Upper lobe of left lung (tissue), 6 donors: ENCODE results near the gene ABCA7. TPM values are rescaled to one million over a fixed set of nuclear protein-coding genes. Genes with fewer than 3 reads are reported as not detected.

Experiments used
- ATAC-seq, 2 donors: fragments of 200-7000 bp; cut with Tn5 transposase; one replicate each; pipeline ENCODE4 v1.9.1; 2022; ENCODE audit warnings: mild to moderate bottlenecking in 2 of 2, moderate library complexity in 2 of 2; ENCODE audit not compliant: low FRiP score in 2 of 2
- DNase-seq, 2 donors: peaks; one replicate each; pipeline ENCODE4 v3.0.0-alpha.2; 2019 to 2020
- H3K27ac ChIP-seq, 4 donors: fragments of 200-600 bp; sonication (generic); one replicate each; pipeline ENCODE4 v1.5.1; 2016 to 2019
- H3K27me3 ChIP-seq, 4 donors: fragments of 200-600 bp; sonication (generic); one replicate each; pipeline ENCODE4 v1.5.1; 2017 to 2019
- H3K36me3 ChIP-seq, 4 donors: fragments of 200-600 bp; sonication (generic); one replicate each; pipeline ENCODE4 v1.5.1; 2016 to 2019
- H3K4me1 ChIP-seq, 4 donors: fragments of 200-600 bp; sonication (generic); one replicate each; pipeline ENCODE4 v1.5.1; 2018 to 2019
- H3K4me3 ChIP-seq, 4 donors: fragments of 200-600 bp; sonication (generic); one replicate each; pipeline ENCODE4 v1.5.1; 2017 to 2019; ENCODE audit warnings: mild to moderate bottlenecking in 2 of 4, moderate library complexity in 1 of 4
- H3K9me3 ChIP-seq, 4 donors: fragments of 200-600 bp; sonication (generic); one replicate each; pipeline ENCODE4 v1.5.1; 2018 to 2019
- CTCF ChIP-seq, 6 experiments: fragments of 450-650 bp in 4 of 6; fragments of 200-600 bp in 2 of 6; sonication (generic) in 2 of 6; IDR thresholded peaks; one replicate each; pipeline ENCODE4 v1.5.1; 2016 to 2019; ENCODE audit warnings: antibody characterized with exemption in 6 of 6
- EP300 ChIP-seq, 4 donors: sonication (generic); formaldehyde crosslinking; IDR thresholded peaks; one replicate each; pipeline ENCODE4 v1.5.1; 2017; ENCODE audit warnings: antibody characterized with exemption in 4 of 4, control low read depth in 2 of 4
- POLR2A ChIP-seq, 4 donors: fragments of 450-650 bp; IDR thresholded peaks; one replicate each; pipeline ENCODE4 v1.5.1; 2016 to 2017; ENCODE audit warnings: antibody characterized with exemption in 4 of 4, mild to moderate bottlenecking in 2 of 4
- POLR2AphosphoS5 ChIP-seq, 2 donors: sonication (generic); formaldehyde crosslinking; IDR thresholded peaks; one replicate each; pipeline ENCODE4 v1.5.1; 2017; ENCODE audit warnings: antibody characterized with exemption in 2 of 2
- WGBS, 2 donors: methylation state at CpG; one replicate each; pipeline ENCODE4 v1.1.5; 2017 to 2018; 5-methylcytosine and 5-hydroxymethylcytosine counted together
- total RNA-seq, 6 donors: library from RNA; depleted of rRNA in 4 of 6; stranded (reverse); fragments of >200 nt in 4 of 6; gene quantifications; one replicate each; pipeline versions ENCODE4 v1.1.0 to v1.2.1, GENCODE V29; 2016 to 2021
- donor health status: DM: no; HTN: no; CAD: no; lungs with moderate emphysema.
- donor health status: DM: no; HTN: yes; CAD: no; lungs with severe emphysema.

ABCA7 gene
- total RNA-seq, 6 donors from 2014 or later, result 34.1 to 224 (median 58.2) TPM

DNA sequence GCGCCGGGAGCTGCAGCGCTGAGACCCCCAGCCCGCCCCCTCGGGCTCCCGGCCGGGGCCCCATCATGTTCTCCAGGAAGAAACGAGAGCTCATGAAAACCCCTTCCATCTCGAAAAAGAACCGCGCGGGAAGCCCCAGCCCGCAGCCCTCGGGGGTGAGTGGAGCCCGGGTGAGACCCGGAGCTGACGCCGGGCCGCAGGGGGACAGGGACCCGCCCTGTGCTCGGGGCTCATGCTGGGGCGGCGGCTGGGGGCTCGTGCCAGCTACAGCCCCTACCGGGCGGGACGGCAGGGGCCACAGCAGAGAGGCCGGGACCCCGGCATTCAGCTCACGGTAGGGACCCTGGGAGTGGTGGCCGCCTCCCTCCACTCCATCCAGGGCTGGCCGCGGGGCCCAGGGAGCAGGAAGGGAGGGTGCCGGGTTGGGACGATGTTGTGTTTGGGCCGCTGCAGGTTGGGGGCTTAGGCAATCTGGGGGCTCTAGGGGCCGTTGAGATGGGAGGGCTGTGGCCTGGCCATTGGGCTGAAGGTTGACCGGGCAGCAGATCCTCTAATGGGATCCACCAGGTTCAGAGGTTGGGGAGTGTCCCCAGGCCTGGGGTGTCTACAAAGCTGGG lies 27.5 kb downstream of the ABCA7 start:
- DNase-seq (peak in 1 of 2 donors; percentile 87), ATAC-seq (no peak)
- peaks cover 64 to 93% (median 72%) of the 10 kb centered on the region in 4 donors for H3K4me1 ChIP-seq
- H3K27me3 ChIP-seq, result peaks cover 0 to 9% (median 0%) of the 10 kb centered on the region in 4 donors
- peak overlapping the region; percentile 48 to 75 (median 62) for H3K4me3 ChIP-seq
- TF ChIP-seq POLR2AphosphoS5 (IDR thresholded peaks at IDR 0.05) (no peak), CTCF (IDR thresholded peaks at IDR 0.05) (no peak), EP300 (IDR thresholded peaks at IDR 0.05) (no peak), POLR2A (IDR thresholded peaks at IDR 0.05) (no peak)
- WGBS, 2 donors, result 1 to 17% methylated on average over 2 to 31 of the region's 38 CpGs
- peak overlapping the region; percentile 80 to 96 (median 90) for H3K27ac ChIP-seq
- peaks cover 0 to 10% (median 3%) of the 10 kb centered on the region in 4 donors for H3K36me3 ChIP-seq
- no peaks in the 10 kb centered on the region for H3K9me3 ChIP-seq

- WGBS, 2 donors, result 35 to 49% methylated on average over 25 to 41 of the region's 45 CpGs
- peak overlapping the region; percentile 48 to 75 (median 62) for H3K4me3 ChIP-seq
- H3K4me1 ChIP-seq, result peaks cover 64 to 100% (median 72%) of the 10 kb centered on the region in 4 donors
- peak overlapping the region; percentile 80 to 96 (median 90) for H3K27ac ChIP-seq
- no peaks in the 10 kb centered on the region for H3K9me3 ChIP-seq
- H3K36me3 ChIP-seq, result peaks cover 0 to 16% (median 7%) of the 10 kb centered on the region in 4 donors
- peak in 1 of 2 donors; percentile 31 for TF ChIP-seq POLR2AphosphoS5 (IDR thresholded peaks at IDR 0.05)
- TF ChIP-seq EP300 (IDR thresholded peaks at IDR 0.05), result no peak
- TF ChIP-seq POLR2A (IDR thresholded peaks at IDR 0.05), result no peak
- TF ChIP-seq CTCF (IDR thresholded peaks at IDR 0.05), result no peak
- DNase-seq (peak; percentile 64 to 91), ATAC-seq (peak in 1 of 2 donors; percentile 42)
- H3K27me3 ChIP-seq, result peaks cover 0 to 9% (median 0%) of the 10 kb centered on the region in 4 donors
These were observed 28.4 kb downstream of the ABCA7 start for GRCh38 chr19:1068009-1069001.

DNA sequence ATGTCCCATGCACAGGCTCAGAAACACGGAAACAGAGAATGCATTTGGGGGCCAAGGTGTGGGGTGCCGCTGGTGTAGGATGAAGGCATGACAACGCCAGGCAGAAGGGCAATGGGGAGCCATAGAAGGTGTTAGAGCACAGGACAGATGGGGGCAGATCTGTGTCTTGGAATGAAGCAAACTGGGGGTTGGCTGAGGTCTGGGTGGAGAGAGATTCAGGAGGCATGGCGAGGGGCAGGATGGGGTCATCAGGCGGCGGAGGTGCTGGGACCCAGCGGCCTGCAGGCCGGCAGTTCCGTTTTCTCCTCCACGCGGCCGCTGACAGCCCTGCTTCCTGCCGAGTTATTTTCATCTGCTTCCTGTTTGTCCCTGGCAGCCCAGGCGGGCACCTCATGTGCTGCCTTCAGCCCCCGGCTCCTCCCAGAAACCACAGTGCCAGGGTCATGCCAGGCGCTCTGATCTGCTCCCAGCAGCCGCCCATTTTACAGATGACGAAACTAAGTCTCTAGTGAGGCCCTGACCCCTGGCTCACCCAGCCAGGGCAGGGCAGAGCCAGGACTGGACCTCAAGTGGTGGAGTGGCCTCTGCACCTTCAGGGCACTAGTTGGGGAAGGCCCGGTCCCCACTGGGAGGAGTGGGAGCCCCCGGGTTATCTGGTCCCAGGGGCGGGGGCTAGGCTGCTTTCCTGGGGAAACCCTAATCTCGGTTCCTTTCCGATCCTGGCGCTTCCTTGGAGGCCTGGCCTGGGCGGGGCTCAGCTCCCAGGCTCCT lies 29.3 kb downstream of the ABCA7 start:
- peak in 2 of 4 donors; percentile 27 to 50 for TF ChIP-seq EP300 (IDR thresholded peaks at IDR 0.05)
- TF ChIP-seq POLR2A (IDR thresholded peaks at IDR 0.05), result peak in 1 of 4 donors; percentile 10
- peak; percentile 69 to 77 for TF ChIP-seq POLR2AphosphoS5 (IDR thresholded peaks at IDR 0.05)
- peak in 2 of 6 experiments; percentile 29 to 48 for TF ChIP-seq CTCF (IDR thresholded peaks at IDR 0.05)
- H3K9me3 ChIP-seq, result no peaks in the 10 kb centered on the region
- peak; percentile 42 to 70 for ATAC-seq
- peaks cover 0 to 9% (median 0%) of the 10 kb centered on the region in 4 donors for H3K27me3 ChIP-seq
- peaks cover 0 to 25% (median 14%) of the 10 kb centered on the region in 4 donors for H3K36me3 ChIP-seq
- peak; percentile 79 to 91 for DNase-seq
- peak overlapping the region; percentile 48 to 75 (median 62) for H3K4me3 ChIP-seq
- H3K27ac ChIP-seq, result peak overlapping the region; percentile 80 to 96 (median 90)
- H3K4me1 ChIP-seq, result peaks cover 69 to 100% (median 73%) of the 10 kb centered on the region in 4 donors
- 43 to 44% methylated on average over 20 to 25 of the region's 25 CpGs for WGBS, 2 donors

GRCh38 chr19:1070576-1070930 lies 30.6 kb downstream of the ABCA7 start:
- 64 to 86% methylated on average over 19 of the region's 21 CpGs for WGBS, 2 donors

More at GRCh38 chr19:1070576-1070930, 30.6 kb downstream of the ABCA7 start:
- DNase-seq (peak in 1 of 2 donors; percentile 69), ATAC-seq (no peak)
- H3K4me3 ChIP-seq, result no peak overlapping the region
- TF ChIP-seq POLR2AphosphoS5 (IDR thresholded peaks at IDR 0.05) (no peak), EP300 (IDR thresholded peaks at IDR 0.05) (no peak), POLR2A (IDR thresholded peaks at IDR 0.05) (no peak), CTCF (IDR thresholded peaks at IDR 0.05) (no peak)
- H3K36me3 ChIP-seq, result peaks cover 0 to 25% (median 14%) of the 10 kb centered on the region in 4 donors
- no peaks in the 10 kb centered on the region for H3K9me3 ChIP-seq
- peaks cover 69 to 99% (median 73%) of the 10 kb centered on the region in 4 donors for H3K4me1 ChIP-seq
- H3K27me3 ChIP-seq, result peaks cover 0 to 9% (median 0%) of the 10 kb centered on the region in 4 donors
- H3K27ac ChIP-seq, result peak overlapping the region in 2 of 4 donors; percentile 21 to 91
